ENCODE data around the gene CADPS2. TPM values are rescaled to one million over a fixed set of nuclear protein-coding genes. Genes with fewer than 3 reads are reported as not detected.

Gene CADPS2
- total RNA-seq, 2 donors from 2014 or later = 31.9 to 63.9 TPM

DNA sequence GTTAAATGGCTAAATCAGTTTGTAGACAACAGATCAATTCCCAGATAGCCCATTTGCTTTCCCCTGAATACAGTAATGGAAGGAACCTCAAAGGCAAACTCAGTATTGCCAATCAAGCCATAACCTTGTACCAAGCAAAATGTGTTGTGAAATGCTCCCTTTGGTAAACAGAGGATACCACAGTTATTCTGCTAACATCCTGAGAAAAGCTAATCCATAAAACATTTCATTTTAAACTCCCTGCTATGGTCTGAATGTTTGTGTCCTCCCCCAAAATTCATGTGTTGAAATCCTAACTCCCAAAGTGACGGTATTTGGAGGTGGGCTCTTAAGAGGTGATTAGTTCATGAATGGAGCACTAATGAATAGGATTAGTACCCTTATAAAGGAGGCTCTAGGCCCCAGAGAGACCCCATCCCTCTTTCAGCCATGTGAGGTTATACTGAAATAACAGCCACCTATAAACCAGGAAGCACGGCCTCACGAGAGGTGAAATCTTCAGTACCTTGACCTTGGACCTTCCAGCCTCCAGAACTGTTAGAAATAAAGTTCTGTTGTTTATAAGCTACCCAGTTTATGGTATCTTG is 94.2 kb downstream of the CADPS2 start:
- WGBS, 2 donors = 80 to 88% methylated on average over 3 of the region's 3 CpGs

DNA sequence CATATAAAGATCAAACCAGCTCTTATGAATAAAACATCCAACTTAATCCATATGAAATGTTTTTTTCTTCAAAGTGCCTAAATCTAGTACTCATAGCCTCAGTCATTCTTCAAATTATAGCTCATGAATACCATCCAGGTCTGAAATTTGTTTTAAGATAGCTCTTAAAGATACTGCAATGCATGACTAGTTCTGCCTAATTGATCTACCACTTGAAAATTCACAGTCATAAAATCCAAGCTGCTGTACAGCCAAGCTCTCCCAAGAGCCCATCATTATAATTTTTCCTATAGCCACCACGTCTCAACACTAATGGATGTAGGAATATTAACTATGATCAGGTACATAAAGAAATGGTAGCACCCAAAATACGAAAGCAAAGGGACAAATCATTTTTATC is 95.7 kb downstream of the CADPS2 start:
- Histone ChIP-seq H3K4me1 (peaks cover 11% of the 10 kb centered on the region), H3K27ac (no peak overlapping the region), H3K4me3 (no peak overlapping the region), H3K36me3 (replicated peaks in 1 of 2; ENCODE audit: insufficient read depth in 1 of 2, low read depth in 2 of 2) (no peaks in the 10 kb centered on the region), H3K27me3 (no peaks in the 10 kb centered on the region), H3K9me3 (no peaks in the 10 kb centered on the region)
- 86 to 90% methylated on average over 2 of the region's 2 CpGs for WGBS, 2 donors
- intact Hi-C loops (cut with DNase I) = no loop called here
- TF ChIP-seq, protein P1, sequence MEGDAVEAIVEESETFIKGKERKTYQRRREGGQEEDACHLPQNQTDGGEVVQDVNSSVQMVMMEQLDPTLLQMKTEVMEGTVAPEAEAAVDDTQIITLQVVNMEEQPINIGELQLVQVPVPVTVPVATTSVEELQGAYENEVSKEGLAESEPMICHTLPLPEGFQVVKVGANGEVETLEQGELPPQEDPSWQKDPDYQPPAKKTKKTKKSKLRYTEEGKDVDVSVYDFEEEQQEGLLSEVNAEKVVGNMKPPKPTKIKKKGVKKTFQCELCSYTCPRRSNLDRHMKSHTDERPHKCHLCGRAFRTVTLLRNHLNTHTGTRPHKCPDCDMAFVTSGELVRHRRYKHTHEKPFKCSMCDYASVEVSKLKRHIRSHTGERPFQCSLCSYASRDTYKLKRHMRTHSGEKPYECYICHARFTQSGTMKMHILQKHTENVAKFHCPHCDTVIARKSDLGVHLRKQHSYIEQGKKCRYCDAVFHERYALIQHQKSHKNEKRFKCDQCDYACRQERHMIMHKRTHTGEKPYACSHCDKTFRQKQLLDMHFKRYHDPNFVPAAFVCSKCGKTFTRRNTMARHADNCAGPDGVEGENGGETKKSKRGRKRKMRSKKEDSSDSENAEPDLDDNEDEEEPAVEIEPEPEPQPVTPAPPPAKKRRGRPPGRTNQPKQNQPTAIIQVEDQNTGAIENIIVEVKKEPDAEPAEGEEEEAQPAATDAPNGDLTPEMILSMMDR (IDR thresholded peaks at IDR 0.05) = no peak
- no peak for TF ChIP-seq POLR2A (IDR thresholded peaks at IDR 0.05)
- ATAC-seq = no peak
- DNase-seq = no peak

More for the DNA sequence above, 94.2 kb downstream of the CADPS2 start:
- intact Hi-C loops (cut with DNase I) = no loop called here
- no peaks in the 10 kb centered on the region for H3K36me3 ChIP-seq (replicated peaks in 1 of 2; ENCODE audit: insufficient read depth in 1 of 2, low read depth in 2 of 2)
- no peak overlapping the region for H3K27ac ChIP-seq
- ATAC-seq = no peak
- no peaks in the 10 kb centered on the region for H3K27me3 ChIP-seq
- TF ChIP-seq, protein P1 (IDR thresholded peaks at IDR 0.05) = no peak
- no peak for TF ChIP-seq POLR2A (IDR thresholded peaks at IDR 0.05)
- H3K4me3 ChIP-seq = no peak overlapping the region
- no peak for DNase-seq
- no peaks in the 10 kb centered on the region for H3K9me3 ChIP-seq
- peaks cover 9% of the 10 kb centered on the region for H3K4me1 ChIP-seq

- Histone ChIP-seq H3K9me3 (no peaks in the 10 kb centered on the region), H3K4me1 (peaks cover 16% of the 10 kb centered on the region), H3K4me3 (no peak overlapping the region), H3K27me3 (no peaks in the 10 kb centered on the region), H3K36me3 (replicated peaks in 1 of 2; ENCODE audit: insufficient read depth in 1 of 2, low read depth in 2 of 2) (no peaks in the 10 kb centered on the region), H3K27ac (no peak overlapping the region)
- ATAC-seq (no peak), DNase-seq (no peak)
- intact Hi-C loops (cut with DNase I) = no loop called here
- TF ChIP-seq, protein P1 (IDR thresholded peaks at IDR 0.05) = no peak
- no peak for TF ChIP-seq POLR2A (IDR thresholded peaks at IDR 0.05)
- 78 to 81% methylated on average over 3 of the region's 3 CpGs for WGBS, 2 donors
Measured at GRCh38 chr7:122790132-122790531, 96.1 kb downstream of the CADPS2 start.

DNA sequence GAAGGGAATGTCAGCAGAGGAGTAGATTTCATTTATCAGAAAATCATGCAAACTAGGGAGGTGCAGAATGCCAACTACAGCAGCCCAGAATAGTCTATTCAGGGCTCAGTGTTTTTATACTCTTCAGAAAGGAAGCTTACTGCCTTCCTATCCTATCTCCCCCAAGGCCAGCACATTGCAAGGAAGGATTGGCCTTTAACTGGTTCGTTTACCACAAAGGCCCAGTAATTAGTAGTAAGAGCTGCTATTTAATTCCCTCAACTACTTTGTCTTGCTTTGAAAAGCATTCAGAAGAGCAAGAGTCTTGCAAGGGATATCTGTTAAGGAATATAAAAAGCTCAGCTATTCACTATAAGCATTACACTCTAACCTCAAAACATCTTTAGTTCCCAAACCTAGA is 97.1 kb downstream of the CADPS2 start:
- ATAC-seq = no peak
- peaks cover 18% of the 10 kb centered on the region for H3K4me1 ChIP-seq
- no peak for TF ChIP-seq POLR2A (IDR thresholded peaks at IDR 0.05)
- TF ChIP-seq, protein P1 (IDR thresholded peaks at IDR 0.05) = no peak
- no peak for DNase-seq
- no peaks in the 10 kb centered on the region for H3K36me3 ChIP-seq (replicated peaks in 1 of 2; ENCODE audit: insufficient read depth in 1 of 2, low read depth in 2 of 2)
- H3K4me3 ChIP-seq = no peak overlapping the region
- no peaks in the 10 kb centered on the region for H3K27me3 ChIP-seq
- no peaks in the 10 kb centered on the region for H3K9me3 ChIP-seq
- intact Hi-C loops (cut with DNase I) = no loop called here
- no peak overlapping the region for H3K27ac ChIP-seq
- 73 to 78% methylated on average over 1 of the region's 1 CpG for WGBS, 2 donors

DNA sequence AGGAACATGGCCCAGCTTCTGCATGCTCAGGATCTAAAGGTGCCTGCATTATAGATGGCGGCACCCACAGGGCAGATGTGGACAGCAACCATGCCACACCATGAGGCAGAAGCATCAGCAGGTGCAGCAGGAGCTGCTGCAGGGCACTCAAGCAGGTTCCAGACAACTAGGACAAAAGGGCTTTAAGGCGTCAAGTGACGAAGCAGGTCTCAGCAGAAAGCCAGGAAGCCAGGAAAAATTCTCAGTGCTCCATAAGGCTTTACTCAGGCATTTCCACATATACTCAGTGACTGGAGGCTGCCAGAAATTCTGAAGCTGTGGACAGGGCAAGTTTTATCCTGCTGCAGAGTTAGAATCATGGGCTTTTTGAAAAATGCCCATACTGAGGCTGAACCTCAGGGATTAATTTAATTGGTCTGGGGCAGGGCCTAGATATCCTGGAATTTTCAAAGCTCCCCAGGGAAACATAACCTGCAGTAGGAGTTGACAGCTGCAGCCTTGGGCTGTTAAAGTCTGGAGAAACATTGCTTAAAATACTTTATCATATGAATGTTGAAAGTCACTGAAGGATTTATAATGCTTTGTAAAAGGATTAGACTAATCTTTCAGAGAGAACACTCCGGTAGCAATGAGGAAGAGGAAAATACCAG is 115.4 kb downstream of the CADPS2 start:
- no peak overlapping the region for H3K4me3 ChIP-seq
- H3K36me3 ChIP-seq (replicated peaks in 1 of 2; ENCODE audit: insufficient read depth in 1 of 2, low read depth in 2 of 2) = no peaks in the 10 kb centered on the region
- TF ChIP-seq, protein P1 (IDR thresholded peaks at IDR 0.05) = no peak
- peaks cover 10% of the 10 kb centered on the region for H3K4me1 ChIP-seq
- ATAC-seq (no peak), DNase-seq (no peak)
- H3K9me3 ChIP-seq = no peaks in the 10 kb centered on the region
- H3K27me3 ChIP-seq = no peaks in the 10 kb centered on the region
- WGBS, 2 donors = 74 to 77% methylated on average over 4 of the region's 4 CpGs
- no peak overlapping the region for H3K27ac ChIP-seq
- intact Hi-C loops (cut with DNase I) = no loop called here

All from body of pancreas (tissue), 4 donors.